ENCODE data around the gene DDAH1.

The DDAH1 gene

DNA sequence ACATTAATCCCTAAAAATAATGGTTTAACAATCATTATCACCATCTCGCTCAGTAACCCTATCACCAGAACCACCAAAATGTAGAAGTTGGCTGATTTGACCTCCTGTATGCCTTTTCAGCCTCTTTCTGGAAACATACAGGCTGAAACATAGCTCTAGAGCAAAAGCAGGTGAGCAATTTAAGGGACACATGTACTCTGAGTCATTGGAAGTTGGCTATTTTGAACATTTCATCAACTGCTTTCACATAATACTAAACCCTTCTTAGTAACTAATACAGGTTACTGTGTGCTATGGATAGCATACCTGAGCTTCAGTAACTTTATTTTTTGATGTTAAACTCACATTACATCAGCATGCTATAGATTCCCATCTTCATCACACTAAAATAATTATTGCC lies 19.8 kb upstream of the DDAH1 start:
- TF ChIP-seq, protein P1, sequence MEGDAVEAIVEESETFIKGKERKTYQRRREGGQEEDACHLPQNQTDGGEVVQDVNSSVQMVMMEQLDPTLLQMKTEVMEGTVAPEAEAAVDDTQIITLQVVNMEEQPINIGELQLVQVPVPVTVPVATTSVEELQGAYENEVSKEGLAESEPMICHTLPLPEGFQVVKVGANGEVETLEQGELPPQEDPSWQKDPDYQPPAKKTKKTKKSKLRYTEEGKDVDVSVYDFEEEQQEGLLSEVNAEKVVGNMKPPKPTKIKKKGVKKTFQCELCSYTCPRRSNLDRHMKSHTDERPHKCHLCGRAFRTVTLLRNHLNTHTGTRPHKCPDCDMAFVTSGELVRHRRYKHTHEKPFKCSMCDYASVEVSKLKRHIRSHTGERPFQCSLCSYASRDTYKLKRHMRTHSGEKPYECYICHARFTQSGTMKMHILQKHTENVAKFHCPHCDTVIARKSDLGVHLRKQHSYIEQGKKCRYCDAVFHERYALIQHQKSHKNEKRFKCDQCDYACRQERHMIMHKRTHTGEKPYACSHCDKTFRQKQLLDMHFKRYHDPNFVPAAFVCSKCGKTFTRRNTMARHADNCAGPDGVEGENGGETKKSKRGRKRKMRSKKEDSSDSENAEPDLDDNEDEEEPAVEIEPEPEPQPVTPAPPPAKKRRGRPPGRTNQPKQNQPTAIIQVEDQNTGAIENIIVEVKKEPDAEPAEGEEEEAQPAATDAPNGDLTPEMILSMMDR (IDR thresholded peaks at IDR 0.05) = no peak
- Histone ChIP-seq H3K27ac (no peak overlapping the region), H3K4me3 (no peak overlapping the region)
- DNase-seq (ENCODE audit: low spot score) = no peak

DNA sequence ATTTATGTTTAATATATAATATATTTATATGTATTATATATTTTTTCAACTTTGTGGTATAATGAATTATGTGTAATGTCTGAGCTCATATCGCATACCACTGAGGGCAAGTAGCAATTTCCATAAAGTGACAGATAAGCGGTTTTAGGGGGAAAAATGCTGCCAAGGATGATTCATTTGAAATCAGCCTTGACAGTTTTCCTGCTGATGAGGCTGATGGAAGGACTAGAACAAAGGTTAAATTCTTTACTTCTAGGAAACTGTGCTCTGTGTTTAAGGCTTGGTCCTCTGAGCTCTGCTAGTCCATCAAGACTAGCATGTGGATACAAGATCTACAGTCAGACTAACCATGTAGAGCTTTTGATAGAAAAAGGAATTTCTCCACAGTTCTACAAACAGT lies 19.3 kb upstream of the DDAH1 start:
- Histone ChIP-seq H3K27ac (no peak overlapping the region), H3K4me3 (no peak overlapping the region)
- TF ChIP-seq, protein P1 (IDR thresholded peaks at IDR 0.05) = no peak
- no peak for DNase-seq (ENCODE audit: low spot score)

DNA sequence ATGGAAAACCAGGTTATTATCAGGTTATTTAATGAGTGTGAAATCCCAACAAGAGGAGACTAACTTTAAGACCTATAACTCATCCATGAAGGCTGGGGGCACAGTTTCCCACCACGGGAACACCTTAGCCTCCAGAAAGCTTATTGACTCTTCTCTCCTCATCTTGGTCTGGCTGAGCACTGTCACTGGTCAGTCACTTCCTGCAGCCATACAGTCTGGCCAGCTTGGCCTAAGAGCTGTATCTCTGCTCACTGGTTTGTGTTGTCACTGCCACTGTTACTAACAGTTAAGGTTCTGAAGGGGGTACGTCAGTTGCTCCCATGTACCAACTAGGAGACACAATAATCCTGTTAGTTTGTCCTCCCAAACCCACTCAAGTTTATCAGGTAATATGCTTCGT lies 16.7 kb upstream of the DDAH1 start:
- TF ChIP-seq, protein P1 (IDR thresholded peaks at IDR 0.05) = no peak
- Histone ChIP-seq H3K4me3 (no peak overlapping the region), H3K27ac (no peak overlapping the region)
- no peak for DNase-seq (ENCODE audit: low spot score)

DNA sequence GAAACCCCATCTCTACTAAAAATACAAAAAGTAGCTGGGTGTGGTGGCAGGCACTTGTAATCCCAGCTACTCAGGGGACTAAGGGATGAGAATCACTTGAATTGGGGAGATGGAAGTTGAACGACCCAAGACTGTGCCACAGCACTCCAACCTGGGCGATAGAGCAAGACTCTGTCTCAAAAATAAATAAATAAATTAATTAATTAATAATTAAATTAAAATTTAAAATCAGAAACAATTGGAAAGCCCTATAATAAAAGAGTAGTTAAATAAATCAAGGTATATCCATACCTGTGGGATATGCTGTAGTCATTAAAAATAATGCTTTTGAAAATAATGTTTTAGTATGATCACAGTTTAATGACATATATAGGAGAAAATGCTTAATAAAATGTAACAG lies 15.6 kb upstream of the DDAH1 start:
- no peak overlapping the region for H3K4me3 ChIP-seq
- TF ChIP-seq, protein P1 (IDR thresholded peaks at IDR 0.05) = no peak
- no peak overlapping the region for H3K27ac ChIP-seq
- no peak for DNase-seq (ENCODE audit: low spot score)

DNA sequence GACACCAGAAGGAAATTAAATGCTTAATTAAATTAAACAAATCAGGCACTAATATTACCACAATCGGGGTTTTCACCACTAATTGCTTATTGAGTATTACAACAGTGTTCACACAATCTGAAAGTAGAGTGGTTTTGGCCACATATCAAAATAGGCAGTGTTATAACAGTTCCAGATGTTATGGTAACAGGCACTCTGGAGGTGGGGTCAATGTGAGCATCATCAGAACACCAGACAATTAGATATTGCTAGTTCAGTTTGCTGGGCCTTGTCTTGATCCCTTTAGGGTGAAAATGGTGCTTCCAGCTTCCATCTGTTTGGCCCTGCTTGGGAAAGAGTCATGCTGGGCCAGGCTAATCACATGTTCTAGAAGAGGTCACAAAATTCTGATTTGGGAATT lies 14.5 kb upstream of the DDAH1 start:
- Histone ChIP-seq H3K27ac (no peak overlapping the region), H3K4me3 (no peak overlapping the region)
- DNase-seq (ENCODE audit: low spot score) = no peak
- TF ChIP-seq, protein P1 (IDR thresholded peaks at IDR 0.05) = no peak

DNA sequence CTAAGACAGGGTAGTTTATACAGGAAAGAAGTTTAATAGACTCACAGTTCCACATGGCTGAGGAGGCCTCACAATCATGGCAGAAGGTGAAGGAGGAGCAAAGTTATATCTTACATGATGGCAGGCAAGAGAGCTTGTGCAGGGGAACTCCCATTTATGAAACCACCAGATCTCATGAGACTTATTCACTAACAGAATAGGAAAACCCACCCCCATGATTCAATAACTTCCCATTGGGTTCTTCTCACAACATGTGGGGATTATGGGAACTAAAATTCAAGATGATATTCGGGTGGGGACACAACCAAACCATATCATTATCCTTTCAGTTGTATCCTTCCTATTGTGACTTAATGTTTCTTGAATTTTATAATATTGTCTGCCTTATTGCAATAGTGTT lies 13.4 kb upstream of the DDAH1 start:
- no peak for DNase-seq (ENCODE audit: low spot score)
- TF ChIP-seq, protein P1 (IDR thresholded peaks at IDR 0.05) = no peak
- Histone ChIP-seq H3K4me3 (no peak overlapping the region), H3K27ac (no peak overlapping the region)

DNA sequence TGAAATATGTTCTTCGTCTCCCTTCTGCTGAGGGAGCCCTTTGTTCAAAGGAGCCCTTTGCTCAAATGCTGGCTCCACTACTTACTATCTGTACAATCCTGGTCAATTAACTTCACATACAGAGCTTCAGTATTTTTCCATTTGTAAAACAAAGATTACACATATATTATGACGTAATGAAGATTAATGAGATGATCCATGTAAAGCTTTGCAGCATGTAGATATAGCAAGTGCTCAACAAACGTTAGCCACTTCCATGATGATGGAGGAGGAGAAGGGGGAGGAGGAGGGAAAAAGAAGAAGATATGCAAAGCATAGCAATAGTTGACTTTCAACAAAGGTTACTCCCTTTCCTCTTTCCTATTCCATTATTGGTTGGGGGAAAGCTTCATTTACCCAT lies 10.1 kb upstream of the DDAH1 start:
- DNase-seq (ENCODE audit: low spot score) = no peak
- Histone ChIP-seq H3K27ac (no peak overlapping the region), H3K4me3 (no peak overlapping the region)
- TF ChIP-seq, protein P1 (IDR thresholded peaks at IDR 0.05) = no peak
